DND-41 (cell line): ENCODE measurements around the gene TYMP.
"Not testable (repeated sequence)": the region's sequence is repeated elsewhere in the genome, so short reads cannot be mapped to it uniquely, and the experiment has no call there.

ENCODE experiments used
- ATAC-seq: fragments of 200-7000 bp; cut with Tn5 transposase; 3 replicates; pipeline ENCODE4 v1.9.1; 2021; ENCODE audit warnings: low read depth; ENCODE audit not compliant: insufficient read depth
- DNase-seq: peaks from one replicate; pipeline ENCODE4 v3.0.0-alpha.2; 2020
- H2AFZ ChIP-seq: 2 replicates; pipeline ENCODE4 v1.6.0; 2012; ENCODE audit warnings: low read depth, low read length
- H3K27ac ChIP-seq: 2 replicates; pipeline ENCODE4 v1.5.1; 2012; ENCODE audit warnings: low read length, inconsistent platforms
- H3K27me3 ChIP-seq: fragments of 200-600 bp; sonication (generic); 2 replicates; pipeline ENCODE4 v1.6.0; 2012; ENCODE audit warnings: low read length, mild to moderate bottlenecking, inconsistent platforms; ENCODE audit not compliant: insufficient read depth, poor library complexity
- H3K36me3 ChIP-seq: 2 replicates; pipeline ENCODE4 v1.5.1; 2012; ENCODE audit warnings: low read length, inconsistent platforms; ENCODE audit not compliant: insufficient read depth
- H3K4me1 ChIP-seq: 2 replicates; pipeline ENCODE4 v1.5.1; 2012; ENCODE audit warnings: mild to moderate bottlenecking, low read length; ENCODE audit not compliant: insufficient read depth
- H3K4me2 ChIP-seq: 2 replicates; pipeline ENCODE4 v1.6.0; 2012; ENCODE audit warnings: mild to moderate bottlenecking, moderate library complexity, low read length, inconsistent platforms; ENCODE audit not compliant: insufficient read depth
- H3K4me3 ChIP-seq, 2 experiments: fragments of 200-600 bp in 1 of 2; shearing (Covaris generic) in 1 of 2; 2 replicates each; pipeline ENCODE4 v1.5.1; 2012 to 2016; ENCODE audit warnings: inconsistent platforms in 2 of 2, low read length in 2 of 2, mild to moderate bottlenecking in 2 of 2, low read depth in 1 of 2, moderate library complexity in 1 of 2
- H3K79me2 ChIP-seq: 2 replicates; pipeline ENCODE4 v1.6.0; 2012; ENCODE audit warnings: low read length, inconsistent platforms; ENCODE audit not compliant: insufficient read depth
- H3K9ac ChIP-seq: 2 replicates; pipeline ENCODE4 v1.6.0; 2012; ENCODE audit warnings: low read depth, mild to moderate bottlenecking, inconsistent platforms, low read length, moderate library complexity
- H3K9me3 ChIP-seq: 2 replicates; pipeline ENCODE4 v1.5.1; 2012; ENCODE audit warnings: low read length, moderate library complexity, mild to moderate bottlenecking, inconsistent platforms; ENCODE audit not compliant: insufficient read depth, severe bottlenecking
- H4K20me1 ChIP-seq: 2 replicates; pipeline ENCODE4 v1.6.0; 2012; ENCODE audit warnings: low read length; ENCODE audit not compliant: insufficient read depth
- CTCF ChIP-seq: IDR thresholded peaks from 2 replicates; pipeline ENCODE4 v1.5.1; 2012; ENCODE audit warnings: borderline replicate concordance, low read length, moderate library complexity, mild to moderate bottlenecking; ENCODE audit not compliant: poor library complexity, severe bottlenecking; ENCODE audit errors: extremely low read depth
- EZH2 ChIP-seq: IDR thresholded peaks from 3 replicates; pipeline ENCODE4 v1.6.1; 2012; ENCODE audit warnings: borderline replicate concordance, low read depth, mild to moderate bottlenecking, moderate library complexity, low read length, inconsistent platforms; ENCODE audit not compliant: severe bottlenecking

TYMP gene

GRCh38 chr22:50520826-50521453 lies 8.9 kb downstream of the TYMP start:
- Histone ChIP-seq H3K4me1 (peaks cover 25% of the 10 kb centered on the region), H3K27me3 (no peaks in the 10 kb centered on the region), H3K27ac (no peak overlapping the region), H3K4me3 (no peak overlapping the region), H3K4me2 (no peak overlapping the region), H3K9ac (no peak overlapping the region), H3K36me3 (peaks cover 78% of the 10 kb centered on the region), H2AFZ (no peak overlapping the region), H3K79me2 (peaks cover 60% of the 10 kb centered on the region), H4K20me1 (peaks cover 66% of the 10 kb centered on the region), H3K9me3 (no peaks in the 10 kb centered on the region)
- DNase-seq, result no peak
- TF ChIP-seq EZH2 (no peak), CTCF (no peak)
- no peak for ATAC-seq

DNA sequence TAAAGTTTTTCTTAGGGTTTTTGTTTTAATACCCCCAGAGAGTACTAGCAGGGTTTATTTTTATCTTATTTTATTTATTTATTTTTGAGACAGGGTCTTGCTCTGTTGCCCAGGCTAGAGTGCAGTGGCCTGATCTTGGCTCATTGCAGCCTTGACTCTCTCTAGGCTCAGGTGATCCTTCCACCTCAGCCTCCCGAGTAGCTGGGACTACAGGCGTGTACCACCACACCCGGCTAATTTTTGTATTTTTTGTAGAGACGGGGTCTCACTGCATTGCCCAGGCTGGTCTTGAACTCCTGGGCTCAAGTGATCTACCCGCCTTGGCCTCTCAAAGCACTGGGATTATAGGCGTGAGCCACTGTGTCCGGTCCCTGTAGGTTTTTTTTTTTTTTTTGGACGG lies 9.6 kb downstream of the TYMP start:
- Histone ChIP-seq H4K20me1 (peaks cover 70% of the 10 kb centered on the region), H3K4me1 (peaks cover 25% of the 10 kb centered on the region), H3K79me2 (peaks cover 63% of the 10 kb centered on the region), H3K36me3 (peaks cover 82% of the 10 kb centered on the region)
- not testable (repeated sequence) for H3K27me3 ChIP-seq, H2AFZ ChIP-seq, H3K9me3 ChIP-seq, ATAC-seq, H3K27ac ChIP-seq, DNase-seq, H3K4me3 ChIP-seq, H3K4me2 ChIP-seq, H3K9ac ChIP-seq

DNA sequence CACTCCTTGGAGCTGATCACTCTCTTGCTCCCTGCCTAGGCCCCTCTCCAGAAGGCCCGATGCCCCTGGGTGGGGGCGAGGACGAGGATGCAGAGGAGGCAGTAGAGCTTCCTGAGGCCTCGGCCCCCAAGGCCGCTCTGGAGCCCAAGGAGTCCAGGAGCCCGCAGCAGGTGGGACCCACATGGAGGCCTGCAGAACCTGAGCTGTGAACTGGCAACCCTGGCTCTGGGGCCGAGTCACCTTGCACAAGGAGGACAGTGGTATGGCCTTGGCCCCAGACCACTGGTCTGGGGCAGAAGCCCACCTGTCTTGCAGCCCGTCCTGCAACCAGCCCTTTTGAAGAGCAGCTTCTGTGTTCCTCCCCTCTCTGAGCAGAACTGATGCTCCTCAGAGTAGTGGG lies 10.7 kb downstream of the TYMP start:
- no peak overlapping the region for H2AFZ ChIP-seq
- H3K4me2 ChIP-seq, result no peak overlapping the region
- no peaks in the 10 kb centered on the region for H3K27me3 ChIP-seq
- H3K79me2 ChIP-seq, result peaks cover 63% of the 10 kb centered on the region
- H3K4me1 ChIP-seq, result peaks cover 18% of the 10 kb centered on the region
- H3K36me3 ChIP-seq, result peaks cover 88% of the 10 kb centered on the region
- ATAC-seq (no peak), DNase-seq (no peak)
- H3K9ac ChIP-seq, result no peak overlapping the region
- H3K27ac ChIP-seq, result no peak overlapping the region
- H4K20me1 ChIP-seq, result peaks cover 72% of the 10 kb centered on the region
- H3K4me3 ChIP-seq, result no peak overlapping the region
- no peaks in the 10 kb centered on the region for H3K9me3 ChIP-seq
- no peak for TF ChIP-seq CTCF
- TF ChIP-seq EZH2, result no peak

GRCh38 chr22:50518606-50519005 lies 11.2 kb downstream of the TYMP start:
- peaks cover 15% of the 10 kb centered on the region for H3K4me1 ChIP-seq
- DNase-seq, result no peak
- no peak for TF ChIP-seq CTCF
- no peak for TF ChIP-seq EZH2
- H3K4me3 ChIP-seq, result no peak overlapping the region
- H4K20me1 ChIP-seq, result peaks cover 72% of the 10 kb centered on the region
- H2AFZ ChIP-seq, result no peak overlapping the region
- no peak overlapping the region for H3K27ac ChIP-seq
- ATAC-seq, result no peak
- H3K27me3 ChIP-seq, result no peaks in the 10 kb centered on the region
- H3K4me2 ChIP-seq, result no peak overlapping the region
- peaks cover 84% of the 10 kb centered on the region for H3K36me3 ChIP-seq
- no peaks in the 10 kb centered on the region for H3K9me3 ChIP-seq
- H3K9ac ChIP-seq, result no peak overlapping the region
- H3K79me2 ChIP-seq, result peaks cover 63% of the 10 kb centered on the region
